PC-3 (cell line): Measurements from ENCODE around the gene CSHL1. TPM values are rescaled to one million over a fixed set of nuclear protein-coding genes. Genes with fewer than 3 reads are reported as not detected.

Experiments used
- ATAC-seq: fragments of 200-7000 bp; cut with Tn5 transposase; 2 replicates; pipeline ENCODE4 v1.9.1; 2020; ENCODE audit warnings: mild to moderate bottlenecking, moderate library complexity
- BruUV-seq: library from RNA; stranded (reverse); fragments of 400-500 nt; replicated peaks from 2 replicates; lab custom pipeline; 2021; lab: Mats Ljungman, UMichigan
- CTCF ChIA-PET: fragments of 300-600 bp; sonication (Branson Sonifier 250); formaldehyde crosslinking; loops from one replicate; lab custom pipeline; 2022; ENCODE audit warnings: antibody characterized with exemption; lab: Charles Lee
- POLR2A ChIA-PET: fragments of 300-600 bp; sonication (Branson Sonifier 250); formaldehyde crosslinking; loops from one replicate; lab custom pipeline; 2022; ENCODE audit warnings: antibody characterized with exemption; ENCODE audit not compliant: unreplicated experiment; lab: Charles Lee
- DNase-seq: peaks from one replicate; pipeline ENCODE4 v3.0.0-alpha.2; 2015
- H2AFZ ChIP-seq: fragments of 300-600 bp; sonication (generic); 2 replicates; pipeline ENCODE4 v1.6.0; 2016; ENCODE audit warnings: antibody characterized with exemption, low read length
- H3F3A ChIP-seq: fragments of 300-600 bp; sonication (generic); one replicate; pipeline ENCODE4 v1.6.0; 2017; ENCODE audit warnings: antibody characterized with exemption, low read length, control low read depth, mild to moderate bottlenecking; ENCODE audit not compliant: unreplicated experiment
- H3K27ac ChIP-seq: fragments of 300-600 bp; sonication (generic); 2 replicates; pipeline ENCODE4 v1.5.1; 2016; ENCODE audit warnings: mild to moderate bottlenecking, low read length
- H3K27me3 ChIP-seq: fragments of 300-600 bp; sonication (generic); 2 replicates; pipeline ENCODE4 v1.6.1; 2016; ENCODE audit warnings: low read length, mixed read lengths
- H3K36me3 ChIP-seq: fragments of 300-600 bp; sonication (generic); 2 replicates; pipeline ENCODE4 v1.6.1; 2016; ENCODE audit warnings: low read depth, mixed run types, low read length, mixed read lengths
- H3K4me1 ChIP-seq: fragments of 300-600 bp; sonication (generic); 2 replicates; pipeline ENCODE4 v1.5.1; 2016; ENCODE audit warnings: low read length; ENCODE audit not compliant: insufficient read depth
- H3K4me2 ChIP-seq: fragments of 300-600 bp; sonication (generic); 2 replicates; pipeline ENCODE4 v1.6.0; 2016; ENCODE audit warnings: low read length
- H3K4me3 ChIP-seq: fragments of 300-600 bp; sonication (generic); 2 replicates; pipeline ENCODE4 v1.5.1; 2016; ENCODE audit warnings: mild to moderate bottlenecking, low read length, mixed read lengths
- H3K79me2 ChIP-seq: fragments of 300-600 bp; sonication (generic); 2 replicates; pipeline ENCODE4 v1.6.1; 2017; ENCODE audit warnings: low read length, mixed read lengths
- H3K9ac ChIP-seq: fragments of 300-600 bp; sonication (generic); 2 replicates; pipeline ENCODE4 v1.6.0; 2016; ENCODE audit warnings: mild to moderate bottlenecking, low read length
- H3K9me2 ChIP-seq: fragments of 300-600 bp; sonication (generic); replicated peaks from 2 replicates; pipeline ENCODE4 v1.6.1; 2016; ENCODE audit warnings: mixed run types, low read length, mixed read lengths
- H3K9me3 ChIP-seq: fragments of 300-600 bp; sonication (generic); 2 replicates; pipeline ENCODE4 v1.6.1; 2016; ENCODE audit warnings: low read length, mixed read lengths
- H4K20me1 ChIP-seq: fragments of 300-600 bp; sonication (generic); 2 replicates; pipeline ENCODE4 v1.6.1; 2016; ENCODE audit warnings: low read length, mixed read lengths
- EZH2 ChIP-seq: fragments of 300-600 bp; sonication (generic); IDR thresholded peaks from one replicate; pipeline ENCODE4 v1.6.1; 2017; ENCODE audit warnings: antibody characterized with exemption, mild to moderate bottlenecking, low read length; ENCODE audit not compliant: unreplicated experiment
- EZH2phosphoT487 ChIP-seq: fragments of 300-600 bp; sonication (generic); IDR thresholded peaks from 2 replicates; pipeline ENCODE4 v1.6.1; 2018; ENCODE audit warnings: mild to moderate bottlenecking, antibody characterized with exemption, low read length, borderline replicate concordance
- intact Hi-C: fragments of 100-400 bp; cut with micrococcal nuclease; formaldehyde crosslinking; loops from 2 replicates; pipeline ENCODE4 v1.9.0; 2023
- total RNA-seq: library from RNA; depleted of rRNA; stranded (reverse); fragments of >200 nt; gene quantifications from 2 replicates; pipeline ENCODE4 v1.2.3, GENCODE V29; 2014
- TF ChIP-seq, protein P1 (sequence below): fragments of 300-600 bp; sonication (generic); conservative IDR thresholded peaks from 2 replicates; pipeline ENCODE4 v1.5.1; 2017; ENCODE audit warnings: antibody characterized with exemption, low read depth, mild to moderate bottlenecking, low read length

Gene CSHL1
- total RNA-seq, 1 experiment from 2014 or later: not detected

DNA sequence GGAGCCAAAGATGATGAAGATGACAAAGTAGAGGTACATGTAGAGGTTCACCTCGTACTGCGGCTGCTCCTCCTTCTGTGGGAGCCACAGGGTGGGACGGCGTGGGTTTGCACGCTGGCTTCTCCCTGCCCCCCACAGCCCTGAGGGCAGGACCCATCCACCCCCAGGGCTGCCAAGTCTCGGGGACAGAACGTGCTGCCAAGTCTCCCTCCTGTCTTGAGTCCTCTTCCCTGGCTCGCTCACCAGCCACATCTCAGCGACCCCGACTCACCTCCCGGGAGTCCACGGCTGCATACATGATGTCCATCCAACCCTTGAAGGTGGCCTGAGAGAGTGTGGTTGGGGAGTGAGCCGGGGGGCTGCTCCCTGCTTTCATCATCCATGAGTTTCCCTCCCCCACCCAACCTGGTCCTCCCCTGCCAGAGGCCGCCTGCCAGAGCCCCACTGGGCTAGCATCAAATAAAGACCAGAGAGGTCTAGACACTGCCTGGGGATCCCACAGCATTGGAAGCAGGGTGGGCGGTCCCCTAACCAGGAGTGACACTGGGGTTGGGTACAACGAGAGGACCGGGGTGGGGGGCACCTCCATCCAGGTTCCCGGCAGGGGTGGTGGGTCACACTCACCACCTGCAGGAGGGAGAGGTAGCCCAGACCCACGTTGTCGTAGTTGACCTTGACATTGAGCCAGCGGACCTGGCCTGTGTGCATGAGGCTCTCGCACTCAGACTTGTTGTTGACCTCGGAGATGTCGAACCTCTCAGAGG, 33.9 kb upstream of the CSHL1 start:
- Histone ChIP-seq H3K79me2 (no peaks in the 10 kb centered on the region), H3F3A (no peaks in the 10 kb centered on the region), H2AFZ (no peak overlapping the region), H3K27me3 (no peaks in the 10 kb centered on the region), H3K36me3 (no peaks in the 10 kb centered on the region), H4K20me1 (no peaks in the 10 kb centered on the region), H3K9me3 (no peaks in the 10 kb centered on the region), H3K27ac (no peak overlapping the region), H3K4me2 (no peak overlapping the region), H3K9me2 (no peaks in the 10 kb centered on the region), H3K4me3 (no peak overlapping the region), H3K4me1 (no peaks in the 10 kb centered on the region), H3K9ac (no peak overlapping the region)
- intact Hi-C loops: no loop called here
- no peak for ATAC-seq
- no TSS peak for BruUV-seq
- no peak for DNase-seq
- TF ChIP-seq, protein P1, sequence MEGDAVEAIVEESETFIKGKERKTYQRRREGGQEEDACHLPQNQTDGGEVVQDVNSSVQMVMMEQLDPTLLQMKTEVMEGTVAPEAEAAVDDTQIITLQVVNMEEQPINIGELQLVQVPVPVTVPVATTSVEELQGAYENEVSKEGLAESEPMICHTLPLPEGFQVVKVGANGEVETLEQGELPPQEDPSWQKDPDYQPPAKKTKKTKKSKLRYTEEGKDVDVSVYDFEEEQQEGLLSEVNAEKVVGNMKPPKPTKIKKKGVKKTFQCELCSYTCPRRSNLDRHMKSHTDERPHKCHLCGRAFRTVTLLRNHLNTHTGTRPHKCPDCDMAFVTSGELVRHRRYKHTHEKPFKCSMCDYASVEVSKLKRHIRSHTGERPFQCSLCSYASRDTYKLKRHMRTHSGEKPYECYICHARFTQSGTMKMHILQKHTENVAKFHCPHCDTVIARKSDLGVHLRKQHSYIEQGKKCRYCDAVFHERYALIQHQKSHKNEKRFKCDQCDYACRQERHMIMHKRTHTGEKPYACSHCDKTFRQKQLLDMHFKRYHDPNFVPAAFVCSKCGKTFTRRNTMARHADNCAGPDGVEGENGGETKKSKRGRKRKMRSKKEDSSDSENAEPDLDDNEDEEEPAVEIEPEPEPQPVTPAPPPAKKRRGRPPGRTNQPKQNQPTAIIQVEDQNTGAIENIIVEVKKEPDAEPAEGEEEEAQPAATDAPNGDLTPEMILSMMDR: no peak
- TF ChIP-seq EZH2: no peak
- no peak for TF ChIP-seq EZH2phosphoT487
- POLR2A ChIA-PET: no interaction called here
- CTCF ChIA-PET: no interaction called here

DNA sequence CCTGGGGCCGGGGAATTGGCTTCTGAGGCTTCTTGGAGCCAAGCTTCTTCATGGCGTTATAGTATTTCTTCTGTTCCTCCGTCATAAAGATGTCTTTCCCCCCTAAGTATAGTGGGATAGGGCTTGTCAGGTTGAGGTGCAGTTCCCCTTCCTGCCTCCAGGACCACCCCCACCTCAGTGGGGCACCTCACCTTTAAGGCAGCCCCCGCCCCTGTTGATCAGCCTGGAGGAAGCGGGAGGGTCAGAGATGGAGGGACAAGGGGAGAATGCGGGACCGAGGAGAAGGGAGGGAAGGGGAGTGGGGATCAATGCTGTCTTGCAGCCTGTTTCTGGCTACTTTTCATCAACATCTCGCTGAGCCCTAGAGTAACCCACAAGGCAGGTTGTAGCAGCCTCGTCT, 32.7 kb upstream of the CSHL1 start:
- ATAC-seq (no peak), DNase-seq (no peak)
- ChIA-PET POLR2A (no interaction called here), CTCF (no interaction called here)
- no peaks in the 10 kb centered on the region for H3K27me3 ChIP-seq
- intact Hi-C loops: no loop called here
- TF ChIP-seq, protein P1: 0 out of 2 replicates have a peak, but pooled peaks have one; percentile 15
- no peak for TF ChIP-seq EZH2
- no peaks in the 10 kb centered on the region for H3K9me3 ChIP-seq
- no peaks in the 10 kb centered on the region for H3K79me2 ChIP-seq
- no peaks in the 10 kb centered on the region for H3K4me1 ChIP-seq
- no peak overlapping the region for H3K9ac ChIP-seq
- H3K27ac ChIP-seq: no peak overlapping the region
- no peak overlapping the region for H2AFZ ChIP-seq
- H3K9me2 ChIP-seq: no peaks in the 10 kb centered on the region
- no peaks in the 10 kb centered on the region for H3F3A ChIP-seq
- no peaks in the 10 kb centered on the region for H4K20me1 ChIP-seq
- no peak overlapping the region for H3K4me3 ChIP-seq
- no TSS peak for BruUV-seq
- no peak overlapping the region for H3K4me2 ChIP-seq
- no peaks in the 10 kb centered on the region for H3K36me3 ChIP-seq

DNA sequence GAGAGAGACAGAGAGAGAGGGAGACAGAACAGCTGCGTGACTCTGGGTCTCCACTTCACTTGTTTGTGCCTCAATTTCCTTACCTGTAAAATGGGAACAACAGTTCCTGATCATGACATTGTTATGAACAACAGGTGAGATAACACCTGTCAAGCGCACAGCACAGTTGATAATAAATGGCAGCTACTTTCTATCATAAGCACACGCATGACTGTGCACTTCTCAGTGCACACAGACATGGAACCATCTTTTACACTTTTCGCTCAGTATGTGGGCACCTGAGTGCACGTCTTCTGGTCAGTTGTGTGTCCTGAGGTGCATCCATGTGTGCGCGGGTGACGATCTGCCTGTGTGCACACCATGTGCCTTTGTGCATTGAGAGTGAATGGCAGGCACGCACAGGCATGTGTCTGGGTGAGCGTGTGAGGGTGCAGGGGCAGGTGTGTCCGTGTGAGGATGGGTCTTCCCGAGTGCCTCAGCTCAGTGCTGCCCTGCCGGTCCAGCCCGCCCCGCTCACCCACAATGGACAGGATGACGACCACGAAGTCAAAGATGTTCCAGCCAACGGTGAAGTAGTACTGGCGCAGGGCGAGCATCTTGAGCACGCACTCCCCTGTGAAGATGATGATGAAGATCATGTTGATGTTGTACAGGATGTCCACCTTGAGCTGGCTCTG, 31.4 kb upstream of the CSHL1 start:
- CTCF ChIA-PET: no interaction called here
- TF ChIP-seq EZH2 (no peak), EZH2phosphoT487 (no peak)
- TF ChIP-seq, protein P1: no peak
- Histone ChIP-seq H3K36me3 (no peaks in the 10 kb centered on the region), H2AFZ (no peak overlapping the region), H3K9me2 (no peaks in the 10 kb centered on the region), H3K79me2 (no peaks in the 10 kb centered on the region), H3K4me3 (no peak overlapping the region), H3K9me3 (no peaks in the 10 kb centered on the region), H3K4me1 (no peaks in the 10 kb centered on the region), H3K27ac (no peak overlapping the region), H3K9ac (no peak overlapping the region), H3F3A (no peaks in the 10 kb centered on the region), H4K20me1 (no peaks in the 10 kb centered on the region), H3K27me3 (no peaks in the 10 kb centered on the region), H3K4me2 (no peak overlapping the region)
- intact Hi-C loops: no loop called here
- DNase-seq: no peak
- no peak for ATAC-seq
- BruUV-seq: no TSS peak
- POLR2A ChIA-PET: no interaction called here
